ENCODE measurements around the gene TDRD9. TPM values are rescaled to one million over a fixed set of nuclear protein-coding genes. Genes with fewer than 3 reads are reported as not detected.

Gene TDRD9
- total RNA-seq (1 to 10 TPM in 4 of 6 donors, under 1 TPM in 2; 0.67 to 5.6 (median 1.6) TPM), polyA plus RNA-seq (10 to 100 TPM in 1 of 2 donors, 1 to 10 TPM in 1; 2.9 to 28.6 TPM)

GRCh38 chr14:103928011-103928890 is at the start of gene TDRD9:
TSS of gene TDRD9 (plus strand) at chr14:103928456. CDS start at chr14:103928510, 54 bp downstream.
- Histone ChIP-seq H3K4me3 (peak within 1 kb of the TSS in 1 of 4 donors; percentile 37), H3K4me1 (no peaks in the 10 kb centered on the region), H3K27me3 (no peaks in the 10 kb centered on the region), H3K9me3 (no peaks in the 10 kb centered on the region), H3K27ac (no peak within 1 kb of the TSS), H3K36me3 (no peaks in the 10 kb centered on the region)
- ATAC-seq (peak; percentile 25 to 81 (median 38)), FAIRE-seq (no peak), DNase-seq (peak in 1 of 6 donors; percentile 69)
- intact Hi-C loops (cut with DNase I), result no loop called here
- WGBS, 2 donors, result 49 to 57% methylated on average over 72 to 97 of the region's 97 CpGs
- TF ChIP-seq CTCF (IDR thresholded peaks at IDR 0.05), result no peak

GRCh38 chr14:103879118-103879569 is 49.1 kb upstream of the TDRD9 start:
- DNase-seq (no peak), FAIRE-seq (no peak), ATAC-seq (no peak)
- no peaks in the 10 kb centered on the region for H3K36me3 ChIP-seq
- intact Hi-C loops (cut with DNase I), result no loop called here
- peak overlapping the region in 3 of 4 donors; percentile 11 to 39 (median 36) for H3K4me3 ChIP-seq
- H3K9me3 ChIP-seq, result no peaks in the 10 kb centered on the region
- no peaks in the 10 kb centered on the region for H3K27me3 ChIP-seq
- 31 to 33% methylated on average over 16 of the region's 16 CpGs for WGBS, 2 donors
- peaks cover 29 to 32% (median 30%) of the 10 kb centered on the region in 3 donors for H3K4me1 ChIP-seq
- TF ChIP-seq CTCF (IDR thresholded peaks at IDR 0.05), result no peak
- peak overlapping the region; percentile 80 to 90 (median 86) for H3K27ac ChIP-seq

GRCh38 chr14:103879570-103880347 is 48.5 kb upstream of the TDRD9 start:
- no peak for TF ChIP-seq CTCF (IDR thresholded peaks at IDR 0.05)
- FAIRE-seq (no peak), ATAC-seq (peak; percentile 85 to 94 (median 90)), DNase-seq (peak; percentile 87 to 97 (median 96))
- H3K4me1 ChIP-seq, result peaks cover 29 to 32% (median 30%) of the 10 kb centered on the region in 3 donors
- H3K4me3 ChIP-seq, result peak overlapping the region in 3 of 4 donors; percentile 11 to 39 (median 36)
- WGBS, 2 donors, result 4% methylated on average over 34 of the region's 34 CpGs
- H3K27ac ChIP-seq, result peak overlapping the region; percentile 80 to 90 (median 86)
- H3K36me3 ChIP-seq, result no peaks in the 10 kb centered on the region
- intact Hi-C loops (cut with DNase I), result no loop called here
- no peaks in the 10 kb centered on the region for H3K9me3 ChIP-seq
- no peaks in the 10 kb centered on the region for H3K27me3 ChIP-seq

- Histone ChIP-seq H3K9me3 (no peaks in the 10 kb centered on the region), H3K4me1 (peaks cover 29 to 32% (median 30%) of the 10 kb centered on the region in 3 donors), H3K27me3 (no peaks in the 10 kb centered on the region), H3K27ac (peak overlapping the region; percentile 80 to 90 (median 86)), H3K36me3 (no peaks in the 10 kb centered on the region), H3K4me3 (peak overlapping the region in 2 of 4 donors; percentile 36 to 39)
- intact Hi-C loops (cut with DNase I), result no loop called here
- no peak for FAIRE-seq
- TF ChIP-seq CTCF (IDR thresholded peaks at IDR 0.05), result no peak
- ATAC-seq, result peak; percentile 36 to 54 (median 47)
- 6 to 8% methylated on average over 23 of the region's 23 CpGs for WGBS, 2 donors
- DNase-seq, result peak; percentile 80 to 93 (median 85)
Measured at GRCh38 chr14:103880348-103881267, 47.6 kb upstream of the TDRD9 start.
